Embryonic facial prominence (tissue), 1 donor: Measurements from ENCODE around the gene MBOAT1.
A peak's percentile ranks its signal among the peaks of the same experiment; 100 is the strongest.
"Not testable (repeated sequence)": the region's sequence is repeated elsewhere in the genome, so short reads cannot be mapped to it uniquely, and the experiment has no call there.

Source experiments
- DNase-seq: peaks from one replicate; pipeline ENCODE4 v3.0.0-alpha.2; 2016; ENCODE audit errors: extremely low spot score

The MBOAT1 gene, protein sequence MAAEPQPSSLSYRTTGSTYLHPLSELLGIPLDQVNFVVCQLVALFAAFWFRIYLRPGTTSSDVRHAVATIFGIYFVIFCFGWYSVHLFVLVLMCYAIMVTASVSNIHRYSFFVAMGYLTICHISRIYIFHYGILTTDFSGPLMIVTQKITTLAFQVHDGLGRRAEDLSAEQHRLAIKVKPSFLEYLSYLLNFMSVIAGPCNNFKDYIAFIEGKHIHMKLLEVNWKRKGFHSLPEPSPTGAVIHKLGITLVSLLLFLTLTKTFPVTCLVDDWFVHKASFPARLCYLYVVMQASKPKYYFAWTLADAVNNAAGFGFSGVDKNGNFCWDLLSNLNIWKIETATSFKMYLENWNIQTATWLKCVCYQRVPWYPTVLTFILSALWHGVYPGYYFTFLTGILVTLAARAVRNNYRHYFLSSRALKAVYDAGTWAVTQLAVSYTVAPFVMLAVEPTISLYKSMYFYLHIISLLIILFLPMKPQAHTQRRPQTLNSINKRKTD

DNA sequence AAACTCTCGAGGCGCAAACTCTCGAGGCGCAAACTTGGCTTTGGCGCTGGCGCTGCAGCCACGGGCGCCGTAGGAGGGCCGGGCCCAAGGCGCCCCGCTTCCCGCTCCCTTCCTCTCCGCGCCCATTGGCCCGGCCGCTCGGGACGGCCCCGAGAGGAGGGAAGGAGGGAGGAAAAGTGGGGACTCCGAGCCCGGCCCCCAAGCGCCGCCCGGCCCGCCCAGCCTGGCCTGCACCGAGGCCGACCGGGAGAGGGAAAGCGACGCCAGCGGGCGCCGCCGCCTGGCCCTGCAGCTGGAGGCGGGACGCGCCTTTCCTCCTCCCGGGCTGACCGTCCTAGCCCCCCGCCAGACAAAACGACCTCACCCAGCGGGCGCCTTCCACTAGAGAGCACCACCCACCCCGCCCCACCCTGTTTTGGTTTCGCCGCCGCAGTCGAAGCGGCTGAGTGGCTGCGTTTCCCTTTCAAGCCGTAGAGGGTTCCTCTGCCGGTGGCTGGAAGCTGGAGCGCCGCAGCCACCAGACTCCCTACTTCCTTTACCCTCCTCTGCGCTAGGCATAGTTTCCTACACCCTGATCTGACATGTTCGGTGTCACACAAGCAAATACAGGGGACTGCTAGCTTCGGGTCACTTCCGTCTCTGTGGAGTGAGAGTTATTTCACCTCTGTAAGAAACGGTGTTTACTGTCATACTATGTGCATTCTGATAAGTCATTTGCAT lies at the start of gene MBOAT1:
Gene MBOAT1, minus strand, starts transcription at position 78 of the 720 bp plus-strand sequence. CDS start 235 bp downstream, outside the sequence.
- peak; percentile 73 for DNase-seq

DNA sequence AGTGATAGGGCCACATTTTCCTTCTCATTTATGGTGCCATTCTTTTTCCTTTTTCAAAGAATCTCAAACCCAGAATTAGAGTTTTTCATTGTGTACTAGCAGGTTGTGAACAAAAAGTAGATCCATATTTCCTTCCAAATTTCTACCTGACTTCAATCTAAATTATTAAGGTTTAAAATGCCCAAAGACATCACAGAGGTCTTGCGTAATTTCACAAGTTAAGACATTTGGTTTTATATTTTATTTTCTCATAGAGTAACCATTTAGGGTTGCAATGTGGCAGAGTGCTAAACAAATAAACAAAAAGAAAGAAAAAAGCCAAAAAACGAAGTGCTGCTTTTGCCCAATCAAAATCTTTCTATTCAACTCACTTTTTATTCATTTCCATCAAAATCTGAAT lies 49.4 kb upstream of the MBOAT1 start:
- DNase-seq, result no peak

DNA sequence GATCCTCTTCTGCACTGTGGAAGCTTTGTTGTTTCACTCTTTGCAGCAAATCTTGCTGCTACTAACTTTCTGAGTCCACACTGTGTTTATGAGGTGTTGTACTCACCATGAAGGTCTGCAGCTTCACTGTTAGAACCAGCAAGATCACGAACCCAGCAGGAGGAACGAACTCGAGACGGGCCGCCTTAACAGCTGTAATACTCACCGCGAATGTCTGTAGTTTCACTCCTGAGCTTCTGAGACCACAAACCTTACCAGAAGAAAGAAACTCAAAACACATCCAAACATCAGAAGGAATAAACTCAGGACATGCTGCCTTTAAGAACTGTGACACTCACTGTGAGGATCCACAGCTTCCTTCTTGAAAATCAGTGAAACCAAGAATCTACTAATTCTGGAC lies 48.1 kb upstream of the MBOAT1 start:
- DNase-seq, result no peak

DNA sequence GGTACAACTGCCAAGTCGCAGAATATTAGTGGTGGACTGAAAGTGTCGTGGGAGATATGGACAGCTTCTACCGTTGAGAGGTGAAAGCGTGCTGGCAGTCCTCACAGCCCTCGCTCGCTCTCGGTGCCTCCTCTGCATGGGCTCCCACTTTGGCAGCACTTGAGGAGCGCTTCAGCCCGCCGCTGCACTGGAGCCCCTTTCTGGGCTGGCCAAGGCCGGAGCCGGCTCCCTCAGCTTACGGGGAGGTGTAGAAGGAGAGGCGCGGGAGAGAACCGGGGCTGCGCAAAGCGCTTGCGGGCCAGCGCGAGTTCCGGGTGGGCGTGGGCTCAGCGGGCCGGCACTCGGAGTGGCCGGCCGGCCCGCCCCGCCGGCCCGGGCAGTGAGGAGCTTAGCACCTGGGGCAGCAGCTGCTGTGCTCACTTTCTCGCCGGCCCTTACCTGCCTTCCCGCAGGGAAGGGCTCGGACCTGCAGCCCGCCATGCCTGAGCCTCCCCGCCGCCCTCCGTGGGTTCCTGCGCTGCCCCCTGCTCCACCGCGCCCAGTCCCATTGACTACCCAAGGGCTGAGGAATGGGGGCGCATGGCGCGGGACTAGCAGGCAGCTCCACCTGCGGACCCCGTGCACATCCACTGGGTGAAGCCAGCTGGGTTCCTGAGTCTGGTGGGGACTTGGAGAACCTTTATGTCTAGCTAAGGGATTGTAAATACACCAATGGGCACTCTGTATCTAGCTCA lies 47.2 kb upstream of the MBOAT1 start:
- DNase-seq, result no peak

DNA sequence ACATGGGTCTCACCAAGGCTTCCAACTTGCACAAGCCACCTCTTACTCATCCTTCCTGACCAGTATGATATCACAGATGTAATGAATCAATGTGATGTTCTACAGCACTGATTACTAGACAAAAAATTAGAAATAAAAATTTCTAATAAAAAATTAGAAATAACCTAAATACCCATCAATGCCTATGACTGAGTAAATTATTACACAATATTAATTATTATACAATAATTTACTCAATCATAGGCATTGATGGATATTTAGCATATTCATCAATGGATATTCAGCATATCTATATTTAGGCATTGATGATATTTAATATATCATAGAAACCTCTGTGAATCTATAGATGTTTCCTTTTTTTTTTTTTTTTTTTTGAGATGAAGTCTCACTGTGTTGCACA lies 43.2 kb upstream of the MBOAT1 start:
- DNase-seq, result no peak

DNA sequence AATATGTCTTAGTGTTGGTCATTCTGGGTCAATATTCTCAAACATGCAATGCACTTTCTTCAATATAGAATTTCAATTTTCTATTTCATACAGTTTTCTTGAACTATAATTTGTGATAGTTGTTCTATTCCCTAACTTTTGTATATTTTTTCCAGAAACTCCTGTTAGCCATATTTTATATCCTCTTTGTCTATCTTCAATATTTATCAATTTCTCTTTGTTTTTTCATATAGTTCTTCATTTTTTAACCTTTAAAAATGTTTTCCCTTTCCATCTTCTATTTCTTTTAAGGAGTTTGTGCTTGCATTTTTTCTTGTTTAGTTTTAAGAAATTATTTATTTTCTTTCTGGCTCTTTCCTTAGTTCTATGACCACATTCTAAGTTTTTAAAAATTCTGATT lies 42.0 kb upstream of the MBOAT1 start:
- DNase-seq, result no peak

DNA sequence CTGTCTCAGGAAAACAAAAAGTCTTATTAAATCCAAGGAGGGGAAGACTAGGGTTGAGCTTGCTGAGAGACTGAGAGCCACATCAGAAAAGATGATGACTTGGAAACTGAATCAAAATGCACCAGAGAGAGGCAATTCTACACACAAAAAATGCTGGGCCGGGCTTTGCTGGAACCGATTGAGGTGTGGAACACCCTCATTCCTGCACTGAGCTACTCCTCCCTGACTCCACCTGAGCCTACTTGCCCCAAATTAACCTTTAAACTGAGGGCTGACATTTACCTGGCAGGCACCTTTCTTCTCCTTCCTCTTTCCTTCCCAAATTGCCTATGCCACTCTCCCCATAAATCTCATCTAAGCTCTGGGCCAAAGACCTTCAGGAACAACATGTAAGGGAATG lies 40.8 kb upstream of the MBOAT1 start:
- no peak for DNase-seq

DNA sequence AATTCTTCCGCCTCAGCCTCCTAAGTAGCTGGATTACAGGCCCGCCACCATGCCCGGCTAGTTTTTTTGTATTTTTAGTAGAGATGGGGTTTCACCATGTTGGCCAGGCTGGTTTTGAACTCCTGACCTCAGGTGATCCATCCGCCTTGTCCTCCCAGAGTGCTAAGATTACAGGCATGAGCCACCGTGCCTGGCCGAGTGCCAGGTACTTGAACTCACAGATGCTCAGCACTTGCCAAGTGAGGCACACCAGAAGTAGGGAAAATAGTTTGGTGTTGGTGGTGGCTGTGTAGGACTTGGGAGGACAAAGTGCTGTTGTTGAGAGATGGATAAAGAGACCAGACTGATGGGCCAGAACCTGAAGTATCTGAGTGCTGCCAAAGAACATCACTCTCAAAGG lies 40.0 kb upstream of the MBOAT1 start:
- no peak for DNase-seq

DNA sequence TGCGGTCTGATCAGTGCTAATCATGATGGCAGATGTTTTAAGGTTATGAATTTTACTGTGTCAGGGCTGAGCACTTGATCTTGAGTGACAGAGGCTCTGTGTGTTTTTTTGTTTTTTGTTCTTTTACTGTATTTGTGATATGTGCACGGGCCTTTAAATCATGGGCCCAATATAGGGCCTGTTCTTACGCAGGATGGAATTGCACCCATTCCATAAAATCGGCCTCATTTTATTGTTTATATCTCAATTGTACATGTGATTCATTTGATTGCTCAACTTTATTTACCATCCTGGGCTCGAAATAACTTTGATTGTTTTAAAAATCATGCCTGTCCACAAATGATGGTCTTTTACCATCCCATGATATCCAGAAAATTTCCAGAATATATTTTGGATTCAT lies 39.3 kb upstream of the MBOAT1 start:
- DNase-seq, result no peak

DNA sequence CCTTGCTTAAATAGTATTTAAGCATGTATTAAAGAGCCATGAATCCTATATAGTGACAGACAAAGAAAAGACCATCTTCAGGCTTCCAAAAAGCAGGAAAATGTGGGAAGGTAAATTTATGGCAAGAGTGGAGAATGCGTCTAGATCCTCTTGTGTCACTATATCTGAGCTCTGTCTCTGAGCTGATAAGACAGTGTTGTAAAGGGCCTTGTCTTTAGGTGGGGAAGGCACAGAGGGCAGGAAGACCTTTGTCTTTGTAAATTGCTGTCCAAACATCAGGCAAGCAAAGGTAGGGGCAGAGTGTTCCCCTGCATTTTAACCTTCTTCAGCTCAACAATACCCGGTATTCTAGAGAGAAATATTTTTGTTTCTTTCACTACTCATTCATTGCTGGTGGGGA lies 33.9 kb upstream of the MBOAT1 start:
- no peak for DNase-seq

DNA sequence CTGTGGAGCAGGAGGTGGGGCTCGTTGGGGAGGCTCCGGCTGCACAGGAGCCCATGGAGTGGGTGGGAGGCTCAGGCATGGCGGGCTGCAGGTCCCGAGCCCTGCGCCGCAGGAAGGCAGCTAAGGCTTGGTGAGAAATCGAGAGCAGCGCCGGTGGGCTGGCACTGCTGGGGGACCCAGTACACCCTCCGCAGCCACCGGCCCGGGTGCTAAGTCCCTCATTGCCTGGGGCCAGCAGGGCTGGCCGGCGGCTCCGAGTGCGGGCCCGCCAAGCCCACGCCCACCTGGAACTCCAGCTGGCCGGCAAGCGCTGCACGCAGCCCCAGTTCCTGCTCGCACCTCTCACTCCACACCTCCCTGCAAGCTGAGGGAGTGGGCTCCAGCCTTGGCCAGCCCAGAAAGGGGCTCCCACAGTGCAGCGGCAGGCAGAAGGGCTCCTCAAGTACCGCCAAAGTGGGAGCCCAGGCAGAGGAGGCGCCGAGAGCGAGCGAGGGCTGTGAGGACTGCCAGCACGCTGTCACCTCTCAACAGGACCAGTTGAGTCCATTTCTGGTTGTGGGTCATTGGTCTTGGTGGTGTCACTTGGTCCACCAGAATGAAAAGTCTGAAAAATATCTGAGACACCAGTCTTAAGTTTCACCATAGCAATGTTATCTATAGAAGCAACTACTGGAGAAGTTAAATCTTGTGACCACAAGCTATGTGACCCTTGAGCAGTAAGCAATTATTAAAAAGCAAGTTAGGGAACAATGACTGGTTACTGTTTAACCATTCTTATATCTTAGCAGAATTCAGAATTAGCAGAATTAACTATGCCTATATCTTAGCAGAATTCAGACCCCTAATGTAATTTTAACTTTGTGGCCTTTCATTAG lies 32.8 kb upstream of the MBOAT1 start:
- not testable (repeated sequence) for DNase-seq

DNA sequence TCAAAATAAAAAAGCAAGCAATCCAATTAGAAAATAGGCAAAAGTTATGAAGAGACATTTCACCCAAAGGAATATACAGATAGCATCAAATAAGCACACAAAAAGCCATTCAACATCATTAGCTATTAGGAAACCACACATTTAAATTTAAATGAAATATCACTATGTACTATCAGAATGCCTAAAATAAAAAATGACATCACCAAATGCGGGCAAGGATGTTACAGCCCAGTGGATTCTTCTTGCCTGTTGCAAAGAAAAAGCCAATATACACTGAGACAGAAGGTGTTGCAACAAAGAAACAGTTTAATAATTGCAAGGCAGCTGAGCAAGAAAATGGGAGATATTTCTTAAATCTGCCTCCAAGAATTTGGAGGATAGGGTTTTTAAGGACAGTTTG lies 31.0 kb upstream of the MBOAT1 start:
- DNase-seq, result no peak

DNA sequence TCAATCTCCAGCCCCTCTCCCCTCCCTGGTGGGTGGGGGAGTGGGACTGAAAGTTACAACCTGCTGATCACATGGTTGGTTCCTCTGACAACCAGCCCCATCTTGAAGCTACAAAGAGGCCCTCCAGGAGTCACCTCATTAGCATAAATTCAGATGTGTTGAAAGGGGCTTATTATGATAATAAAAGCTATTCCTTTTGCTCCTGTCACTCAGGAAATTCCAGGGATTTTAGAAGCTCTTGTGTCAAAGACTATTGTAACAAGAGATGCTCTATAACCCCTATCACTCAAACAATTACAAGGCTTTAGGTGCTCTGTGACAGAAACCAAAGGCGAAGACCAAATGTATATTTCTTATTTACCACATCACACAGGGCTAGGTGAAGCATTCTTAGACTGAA lies 30.1 kb upstream of the MBOAT1 start:
- DNase-seq, result no peak

DNA sequence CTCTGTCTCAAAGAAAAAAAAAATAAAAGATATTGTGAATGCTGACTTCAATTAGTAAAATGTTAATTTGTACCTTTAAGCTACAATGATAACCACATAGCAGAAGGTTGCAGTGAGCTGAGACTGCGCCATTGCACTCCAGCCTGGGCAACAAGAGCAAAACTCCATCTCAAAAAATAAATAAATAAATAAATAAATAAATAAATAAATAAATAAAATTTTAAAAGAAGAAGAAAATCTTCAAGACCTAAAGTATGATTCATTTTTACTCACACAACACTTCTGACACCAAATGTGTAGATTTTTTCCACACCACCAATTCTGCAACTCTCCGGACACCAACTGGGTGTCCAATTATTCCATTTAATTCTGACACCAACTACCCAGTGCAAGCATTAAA lies 28.8 kb upstream of the MBOAT1 start:
- DNase-seq, result no peak

DNA sequence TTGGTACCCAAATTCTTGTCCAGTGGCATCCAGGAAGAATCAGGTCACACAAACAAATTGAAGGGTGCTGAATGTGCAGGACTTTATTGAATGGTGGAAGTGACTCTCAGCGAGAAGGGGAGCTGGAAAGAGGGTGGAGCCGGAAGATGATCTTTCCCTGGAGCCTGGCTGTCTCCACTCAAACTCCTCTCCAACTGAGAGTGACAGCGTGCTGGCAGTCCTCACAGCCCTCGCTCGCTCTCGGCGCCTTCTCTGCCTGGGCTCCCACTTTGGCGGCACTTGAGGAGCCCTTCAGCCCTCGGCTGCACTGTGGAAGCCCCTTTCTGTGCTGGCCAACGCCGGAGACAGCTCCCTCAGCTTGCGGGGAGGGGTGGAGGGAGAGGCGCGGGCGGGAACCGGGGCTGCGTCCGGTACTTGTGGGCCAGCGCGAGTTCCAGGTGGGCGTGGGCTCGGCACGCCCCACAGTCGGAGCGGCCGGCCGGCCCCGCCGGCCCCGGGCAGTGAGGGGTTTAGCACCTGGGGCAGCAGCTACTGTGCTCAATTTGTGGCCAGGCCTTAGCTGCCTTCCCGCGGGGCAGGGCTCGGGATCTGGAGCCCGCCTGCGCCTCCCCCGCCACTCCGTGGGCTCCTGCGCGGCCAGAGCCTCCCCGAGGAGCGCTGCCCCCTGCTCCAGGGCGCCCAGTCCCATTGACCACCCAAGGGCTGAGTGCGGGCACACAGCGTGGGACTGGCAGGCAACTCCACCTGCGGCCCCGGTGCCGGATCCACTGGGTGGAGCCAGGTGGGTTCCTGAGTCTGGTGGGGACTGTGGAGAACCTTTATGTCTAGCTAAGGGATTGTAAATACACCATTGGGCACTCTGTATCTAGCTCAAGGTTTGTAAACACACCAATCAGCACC lies 26.7 kb upstream of the MBOAT1 start:
- no peak for DNase-seq

DNA sequence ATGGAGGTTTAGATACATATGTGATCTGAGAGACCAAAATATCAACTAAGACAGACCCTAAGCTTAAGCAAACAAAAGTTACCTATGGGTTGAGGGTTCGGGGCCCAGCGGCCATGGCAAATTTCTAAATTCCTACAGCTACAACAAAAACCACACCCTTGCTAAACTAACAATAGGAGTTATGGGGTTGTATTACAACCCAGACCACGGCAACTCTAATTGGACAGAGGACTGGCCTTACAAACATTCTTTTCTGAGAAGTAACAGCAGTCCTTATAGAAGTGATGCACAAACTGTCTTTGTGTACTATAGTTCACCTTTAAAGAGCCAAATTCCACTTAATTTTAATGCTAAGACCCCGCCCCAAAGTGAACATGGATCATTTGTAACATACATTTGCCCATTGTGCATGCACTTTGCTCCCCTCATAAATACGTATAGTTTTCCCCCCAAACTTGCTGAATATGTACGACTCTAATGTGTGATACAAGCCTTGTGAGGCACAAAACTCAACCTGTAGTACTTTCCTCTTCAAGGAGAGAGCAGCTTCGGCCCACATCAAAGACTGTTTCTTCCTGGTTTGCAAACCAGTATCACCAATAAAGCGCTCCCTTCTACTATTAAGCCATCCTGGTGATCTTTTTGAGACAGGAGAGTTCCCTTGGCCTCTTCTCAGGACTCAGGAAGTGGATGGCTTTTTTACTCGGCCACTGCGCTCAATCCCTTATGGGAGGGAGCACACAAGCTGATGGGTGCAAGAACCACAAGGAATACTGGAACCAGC lies 25.6 kb upstream of the MBOAT1 start:
- no peak for DNase-seq

DNA sequence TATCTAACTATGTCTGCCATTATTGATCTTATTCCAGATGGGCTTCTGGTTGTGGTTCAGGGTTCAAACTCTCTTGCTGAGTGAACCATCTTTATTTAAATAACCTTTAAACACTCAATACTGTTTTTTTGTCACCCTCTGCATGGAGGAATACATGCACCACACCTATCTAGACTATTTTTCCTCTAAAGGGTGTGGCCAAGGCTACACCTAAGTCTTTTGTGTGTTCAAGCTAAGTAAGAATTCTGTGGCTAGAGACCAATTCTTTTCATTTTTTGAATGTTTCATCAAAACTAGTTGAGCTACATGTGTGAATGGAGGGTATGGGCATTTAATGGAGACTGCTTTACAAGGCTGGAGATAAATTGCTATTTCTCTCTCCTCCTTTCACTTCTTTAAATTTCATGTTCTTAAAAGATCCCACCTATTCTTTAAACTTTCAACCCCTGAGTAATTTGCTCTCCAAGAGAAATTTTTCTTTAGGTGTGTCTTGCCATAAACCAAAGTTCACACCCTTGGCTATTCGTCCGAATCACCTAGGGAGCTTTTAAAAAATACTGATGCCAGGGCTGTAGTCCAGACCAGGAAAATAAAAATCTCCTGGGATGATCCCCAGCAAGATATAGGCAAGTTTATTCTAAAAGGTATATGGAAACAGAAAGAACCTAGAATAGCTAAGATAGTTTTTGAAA lies 24.8 kb upstream of the MBOAT1 start:
- DNase-seq, result no peak

DNA sequence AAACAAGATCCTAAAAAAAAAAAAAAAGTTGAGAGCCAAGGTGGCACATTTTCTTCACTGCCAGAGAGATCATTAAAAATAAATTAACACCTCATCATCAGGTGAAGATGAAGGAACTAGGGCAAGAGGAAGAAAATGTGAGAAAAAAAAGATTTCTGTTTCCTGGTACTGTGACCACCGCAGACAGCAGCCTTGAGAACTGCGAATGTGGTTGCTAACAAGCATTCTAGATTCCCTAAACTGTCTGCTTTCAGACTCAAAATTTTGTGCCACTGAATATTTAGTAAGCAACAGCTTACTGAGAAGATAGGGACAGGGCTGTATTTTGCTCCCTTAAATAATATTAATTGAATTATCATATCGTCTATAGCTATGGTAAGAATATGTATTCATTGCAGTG lies 24.1 kb upstream of the MBOAT1 start:
- no peak for DNase-seq

DNA sequence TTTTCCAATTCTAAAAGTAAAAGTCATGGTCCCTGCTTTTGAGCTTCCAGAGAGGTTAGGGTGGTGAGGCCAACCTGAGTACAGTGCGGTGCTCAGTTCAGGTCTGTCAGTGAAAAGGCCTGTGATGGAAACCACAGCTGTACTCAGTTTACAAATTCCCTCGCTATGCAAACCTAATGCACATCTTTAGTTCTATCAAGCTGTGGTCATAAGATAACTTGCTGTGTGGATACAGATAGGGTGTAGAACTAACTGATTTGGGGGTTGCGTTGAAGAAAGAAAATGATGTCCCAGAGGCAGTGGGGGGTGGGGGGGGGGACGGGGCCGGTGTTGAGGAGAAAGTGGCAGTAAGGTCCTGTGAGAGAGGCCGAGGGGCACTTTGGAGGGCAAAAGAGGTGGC lies 22.8 kb upstream of the MBOAT1 start:
- no peak for DNase-seq
